Omental fat pad (tissue), 4 donors: ENCODE measurements around the gene SIK3. TPM values are rescaled to one million over a fixed set of nuclear protein-coding genes. Genes with fewer than 3 reads are reported as not detected.

ENCODE experiments used
- ATAC-seq: fragments of 150-250 bp; one replicate; pipeline ENCODE4 v1.9.1; 2016; ENCODE audit warnings: mild to moderate bottlenecking, moderate library complexity; ENCODE audit not compliant: low FRiP score
- DNase-seq: peaks from one replicate; pipeline ENCODE4 v3.0.0-alpha.2; 2019; ENCODE audit warnings: low spot score
- total RNA-seq, 4 donors: library from RNA; depleted of rRNA; stranded (reverse); fragments of >200 nt; gene quantifications; one replicate each; pipeline ENCODE4 v1.1.0, GENCODE V29; 2016
- TF ChIP-seq, protein P1 (sequence below), 3 donors: fragments of 450-650 bp; IDR thresholded peaks; one replicate each; pipeline ENCODE4 v1.5.1; 2016 to 2017; ENCODE audit warnings: antibody characterized with exemption in 3 of 3, mild to moderate bottlenecking in 3 of 3, moderate library complexity in 2 of 3

The SIK3 gene
- total RNA-seq, 4 donors from 2014 or later: 31.2 to 54.6 (median 50.2) TPM

DNA sequence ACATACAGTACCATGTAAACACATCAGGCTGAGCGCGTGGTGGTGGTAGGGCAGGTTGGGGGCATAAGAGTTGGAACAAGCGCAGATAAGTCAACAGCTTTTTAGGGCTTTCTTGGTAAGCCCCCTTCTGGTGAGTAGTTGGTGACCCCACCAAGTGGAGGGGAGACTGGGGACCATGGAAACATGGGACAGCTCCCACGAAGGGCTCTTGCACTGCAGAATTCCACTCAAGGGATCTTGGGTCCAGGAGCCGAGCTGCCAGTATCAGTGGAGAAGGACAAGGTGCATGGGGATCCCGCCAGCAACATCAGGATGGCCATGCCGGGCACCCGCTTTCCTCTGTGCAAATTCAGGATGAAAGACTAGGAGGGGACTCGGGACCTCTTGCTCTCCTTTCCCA, 254.6 kb downstream of the SIK3 start:
- TF ChIP-seq, protein P1, sequence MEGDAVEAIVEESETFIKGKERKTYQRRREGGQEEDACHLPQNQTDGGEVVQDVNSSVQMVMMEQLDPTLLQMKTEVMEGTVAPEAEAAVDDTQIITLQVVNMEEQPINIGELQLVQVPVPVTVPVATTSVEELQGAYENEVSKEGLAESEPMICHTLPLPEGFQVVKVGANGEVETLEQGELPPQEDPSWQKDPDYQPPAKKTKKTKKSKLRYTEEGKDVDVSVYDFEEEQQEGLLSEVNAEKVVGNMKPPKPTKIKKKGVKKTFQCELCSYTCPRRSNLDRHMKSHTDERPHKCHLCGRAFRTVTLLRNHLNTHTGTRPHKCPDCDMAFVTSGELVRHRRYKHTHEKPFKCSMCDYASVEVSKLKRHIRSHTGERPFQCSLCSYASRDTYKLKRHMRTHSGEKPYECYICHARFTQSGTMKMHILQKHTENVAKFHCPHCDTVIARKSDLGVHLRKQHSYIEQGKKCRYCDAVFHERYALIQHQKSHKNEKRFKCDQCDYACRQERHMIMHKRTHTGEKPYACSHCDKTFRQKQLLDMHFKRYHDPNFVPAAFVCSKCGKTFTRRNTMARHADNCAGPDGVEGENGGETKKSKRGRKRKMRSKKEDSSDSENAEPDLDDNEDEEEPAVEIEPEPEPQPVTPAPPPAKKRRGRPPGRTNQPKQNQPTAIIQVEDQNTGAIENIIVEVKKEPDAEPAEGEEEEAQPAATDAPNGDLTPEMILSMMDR (IDR thresholded peaks at IDR 0.05): no peak
- DNase-seq: no peak
- no peak for ATAC-seq

GRCh38 chr11:116842909-116843308, 255.3 kb downstream of the SIK3 start:
- ATAC-seq: peak; percentile 46
- TF ChIP-seq, protein P1 (IDR thresholded peaks at IDR 0.05): no peak
- DNase-seq: no peak

GRCh38 chr11:116842117-116842516, 256.1 kb downstream of the SIK3 start:
- ATAC-seq: no peak
- DNase-seq: no peak
- TF ChIP-seq, protein P1 (IDR thresholded peaks at IDR 0.05): no peak

DNA sequence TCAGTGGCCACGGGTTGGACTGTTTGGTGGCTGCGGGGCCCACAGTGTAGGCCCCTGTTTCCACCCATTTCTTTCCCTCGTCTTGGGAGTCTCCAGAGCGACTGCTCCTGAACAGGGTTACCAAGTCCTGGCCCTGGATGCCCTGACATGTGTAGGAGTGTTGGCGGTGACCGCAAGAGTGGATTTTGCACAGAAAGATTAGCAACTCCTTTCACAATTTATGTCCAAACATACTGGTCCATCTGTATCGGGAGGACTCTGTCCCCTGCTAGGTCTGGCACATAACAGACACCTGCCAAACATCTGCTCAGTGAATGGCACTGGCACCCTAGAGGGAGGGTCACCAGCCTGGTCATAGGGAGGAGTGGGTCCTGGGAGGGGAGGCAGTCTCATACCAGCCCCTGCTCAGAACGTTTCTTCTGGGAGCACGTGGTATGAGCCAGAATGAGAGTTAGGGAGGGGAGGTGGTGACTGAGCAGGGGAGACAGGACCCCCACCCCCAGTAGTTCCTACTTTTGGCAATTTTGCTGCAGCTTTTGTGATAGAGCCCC, 257.4 kb downstream of the SIK3 start:
- DNase-seq: no peak
- TF ChIP-seq, protein P1 (IDR thresholded peaks at IDR 0.05): no peak
- ATAC-seq: no peak

- TF ChIP-seq, protein P1 (IDR thresholded peaks at IDR 0.05): no peak
- DNase-seq: no peak
- no peak for ATAC-seq
These were observed 257.9 kb downstream of the SIK3 start for GRCh38 chr11:116840224-116840745.

- ATAC-seq (no peak), DNase-seq (no peak)
- TF ChIP-seq, protein P1 (IDR thresholded peaks at IDR 0.05): no peak
These were observed 259.7 kb downstream of the SIK3 start for GRCh38 chr11:116838321-116839084.
